HFFc6 (cell line): ENCODE data around the gene SPC25. TPM values are rescaled to one million over a fixed set of nuclear protein-coding genes. Genes with fewer than 3 reads are reported as not detected.
A peak's percentile ranks its signal among the peaks of the same experiment; 100 is the strongest.

Experiments
- DNase-seq: peaks from one replicate; pipeline ENCODE4 v3.0.0-alpha.2; 2018
- H3K27ac Mint-ChIP-seq: 2 replicates; pipeline ENCODE4 v1.8.0; 2020; ENCODE audit warnings: mild to moderate bottlenecking, mixed read lengths
- H3K27me3 Mint-ChIP-seq: 2 replicates; pipeline ENCODE4 v1.8.0; 2021; ENCODE audit warnings: mild to moderate bottlenecking, moderate library complexity, mixed read lengths; ENCODE audit not compliant: insufficient read depth
- H3K36me3 Mint-ChIP-seq: 2 replicates; pipeline ENCODE4 v1.8.0; 2021; ENCODE audit warnings: low read depth, mixed read lengths
- H3K4me1 Mint-ChIP-seq: 2 replicates; pipeline ENCODE4 v1.8.0; 2020; ENCODE audit warnings: low read depth, mixed read lengths
- H3K4me3 Mint-ChIP-seq: 2 replicates; pipeline ENCODE4 v1.8.0; 2020; ENCODE audit warnings: mild to moderate bottlenecking, moderate library complexity, mixed read lengths
- H3K9me3 Mint-ChIP-seq: 2 replicates; pipeline ENCODE4 v1.8.0; 2020; ENCODE audit warnings: mild to moderate bottlenecking, mixed read lengths
- CTCF ChIP-seq: fragments of 200-600 bp; sonication (generic); IDR thresholded peaks from 2 replicates; pipeline ENCODE4 v1.5.0; 2021; ENCODE audit warnings: antibody characterized with exemption, mild to moderate bottlenecking
- total RNA-seq, 6 experiments: library from RNA; stranded (reverse); fragmentation: NEBNext Ultra II Directional; extraction: Animal tissue kit (Norgen Biotek cat#: 25700); gene quantifications; 2 replicates in 1 of 6; 3 replicates in 5 of 6; pipeline ENCODE4 v1.2.3, GENCODE V29; 2021

SPC25 gene
- total RNA-seq, 6 experiments from 2014 or later, result 9.4 to 22.6 (median 16.2) TPM

GRCh38 chr2:168930242-168930641 is 40.0 kb upstream of the SPC25 start:
- Mint-ChIP-seq H3K4me3 (no peak overlapping the region), H3K36me3 (no peaks in the 10 kb centered on the region), H3K4me1 (peaks cover 8% of the 10 kb centered on the region), H3K27ac (no peak overlapping the region), H3K9me3 (no peaks in the 10 kb centered on the region), H3K27me3 (peaks cover 10% of the 10 kb centered on the region)
- no peak for TF ChIP-seq CTCF
- DNase-seq, result no peak

DNA sequence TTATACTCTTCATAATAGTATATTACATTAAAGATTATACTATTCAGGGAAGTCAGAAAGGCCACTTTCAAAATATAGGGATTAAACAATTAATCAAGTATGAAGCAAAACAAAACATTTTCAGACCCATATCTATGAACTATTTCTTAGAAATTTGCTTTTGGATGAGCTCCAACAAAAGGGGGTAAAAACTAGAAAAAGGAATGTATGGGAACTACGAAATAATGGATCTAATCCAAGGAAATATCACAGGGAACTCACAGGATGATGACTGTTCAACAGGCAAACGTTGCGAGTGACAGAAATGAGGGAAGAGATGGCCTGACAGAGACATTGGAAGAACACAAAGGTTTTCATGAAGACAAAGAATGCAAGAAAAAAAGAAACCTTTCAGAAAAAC is 38.8 kb upstream of the SPC25 start:
- DNase-seq, result no peak
- Mint-ChIP-seq H3K36me3 (no peaks in the 10 kb centered on the region), H3K4me3 (no peak overlapping the region), H3K9me3 (no peaks in the 10 kb centered on the region), H3K4me1 (no peaks in the 10 kb centered on the region), H3K27me3 (peaks cover 10% of the 10 kb centered on the region), H3K27ac (no peak overlapping the region)
- no peak for TF ChIP-seq CTCF

GRCh38 chr2:168928113-168928831 is 38.0 kb upstream of the SPC25 start:
- Mint-ChIP-seq H3K4me3 (no peak overlapping the region), H3K27me3 (peaks cover 10% of the 10 kb centered on the region), H3K9me3 (no peaks in the 10 kb centered on the region), H3K27ac (no peak overlapping the region), H3K36me3 (no peaks in the 10 kb centered on the region), H3K4me1 (no peaks in the 10 kb centered on the region)
- TF ChIP-seq CTCF, result no peak
- no peak for DNase-seq

DNA sequence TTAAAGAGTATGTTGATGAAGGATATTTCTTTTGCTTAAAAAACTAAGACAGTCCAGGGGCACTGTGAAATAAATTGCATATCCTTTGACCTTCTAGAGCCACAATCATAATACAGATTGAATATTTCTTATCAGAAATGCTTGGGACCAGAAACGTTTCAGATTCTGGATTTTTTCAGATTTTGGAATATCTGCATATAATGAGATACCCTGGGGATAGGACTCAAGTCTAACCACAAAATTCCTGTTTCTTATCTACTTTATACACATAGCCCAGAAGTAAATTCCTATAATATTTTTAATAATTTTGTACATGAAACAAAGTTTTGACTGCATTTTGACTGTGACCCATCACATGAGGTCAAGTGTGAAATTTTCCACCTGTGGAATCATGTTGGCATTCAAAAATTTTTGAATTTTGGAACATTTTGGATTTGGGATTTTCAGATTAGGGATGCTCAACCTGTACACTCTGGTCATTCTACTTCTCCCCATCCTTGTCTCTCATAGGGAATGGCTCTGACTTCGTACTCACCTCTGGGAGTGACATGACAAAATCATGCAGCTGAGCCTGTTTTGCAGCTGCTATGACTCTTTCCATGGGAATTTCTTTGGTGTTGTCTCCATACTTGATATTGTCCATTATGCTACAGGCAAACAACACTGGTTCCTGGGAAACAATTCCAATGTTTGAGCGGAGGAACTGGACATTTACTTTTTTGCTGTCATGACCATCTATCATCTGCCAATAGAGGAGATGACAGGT is 36.6 kb upstream of the SPC25 start:
- H3K9me3 Mint-ChIP-seq, result no peaks in the 10 kb centered on the region

DNA sequence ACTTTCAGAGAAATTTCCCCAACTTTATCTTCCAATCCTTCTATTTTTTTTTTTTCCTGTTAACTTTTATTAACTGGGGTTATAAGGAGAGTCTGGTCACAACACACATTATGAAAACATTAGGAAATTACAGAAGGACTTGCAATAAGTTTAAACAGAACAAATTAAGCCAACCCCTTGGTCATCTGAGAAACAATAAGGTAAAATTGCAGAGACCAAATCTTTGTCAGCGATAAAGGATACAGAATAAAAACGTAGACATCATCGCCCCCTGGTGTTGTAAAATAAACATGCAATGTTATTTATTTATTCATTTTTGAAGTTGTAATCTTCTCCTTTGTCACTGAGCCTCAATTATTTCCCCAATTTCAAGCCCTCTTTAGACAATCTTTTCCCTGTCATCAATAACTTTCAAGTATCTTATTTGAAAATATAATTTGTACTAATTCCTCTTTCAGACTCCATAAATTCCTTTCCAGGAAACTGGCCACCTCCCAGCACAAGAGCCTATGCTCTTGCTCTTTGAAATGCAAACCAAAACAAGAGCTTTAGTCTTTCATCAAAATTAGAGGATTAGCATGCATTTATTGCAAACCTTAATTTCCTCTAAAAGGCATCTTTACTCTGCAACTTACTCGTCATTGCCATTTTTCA is 30.4 kb upstream of the SPC25 start:
- Mint-ChIP-seq H3K4me3 (no peak overlapping the region), H3K4me1 (no peaks in the 10 kb centered on the region), H3K36me3 (no peaks in the 10 kb centered on the region), H3K27ac (no peak overlapping the region), H3K27me3 (peaks cover 26% of the 10 kb centered on the region), H3K9me3 (no peaks in the 10 kb centered on the region)
- peak; percentile 45 for DNase-seq
- TF ChIP-seq CTCF, result peak; percentile 91

More for the DNA sequence above, 36.6 kb upstream of the SPC25 start:
- no peak for TF ChIP-seq CTCF
- DNase-seq, result no peak
- Mint-ChIP-seq H3K4me3 (no peak overlapping the region), H3K27ac (no peak overlapping the region), H3K27me3 (peaks cover 18% of the 10 kb centered on the region), H3K4me1 (no peaks in the 10 kb centered on the region), H3K36me3 (no peaks in the 10 kb centered on the region)
